HG03095 (cell line): ENCODE data around the gene LMAN2.

ENCODE experiments used
- ATAC-seq: cut with Tn5 transposase; IDR thresholded peaks from one replicate; pipeline ENCODE4 v1.9.1; 2021; ENCODE audit warnings: moderate library complexity; ENCODE audit not compliant: unreplicated experiment

Gene LMAN2

DNA sequence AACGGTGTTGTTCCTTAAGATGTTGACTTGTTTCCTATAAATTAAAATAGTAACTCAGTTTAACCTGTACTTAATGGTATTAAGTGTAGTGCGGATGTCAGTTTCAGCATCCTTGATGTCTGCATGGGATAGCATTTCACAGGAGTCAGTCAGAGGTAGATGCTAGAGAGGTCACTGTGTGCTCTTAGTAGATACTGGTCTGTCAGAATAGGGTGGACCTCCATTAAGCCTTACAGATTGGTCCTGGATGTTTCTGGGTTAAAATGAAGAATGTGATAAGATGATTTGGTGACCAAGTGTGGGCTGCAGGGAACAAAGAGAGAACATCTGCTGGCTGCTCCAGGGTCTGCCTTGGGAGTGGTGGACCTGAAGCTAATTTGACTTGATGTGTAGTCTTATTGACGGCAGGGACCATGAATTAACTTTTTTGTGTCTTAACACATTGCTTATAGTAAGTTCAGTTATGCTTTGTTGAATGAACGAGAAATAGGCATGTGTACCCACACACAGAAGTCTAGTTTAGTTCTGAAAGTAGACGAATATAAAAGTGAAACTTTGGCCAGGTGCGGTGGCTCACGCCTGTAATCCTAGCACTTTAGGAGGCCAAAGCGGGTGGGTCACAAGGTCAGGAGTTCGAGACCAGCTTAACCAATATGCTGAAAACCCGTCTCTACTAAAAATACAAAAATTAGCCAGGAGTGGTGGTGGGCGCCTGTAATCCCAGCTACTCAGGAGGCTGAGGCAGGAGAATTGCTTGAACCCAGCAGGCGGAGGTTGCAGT is 60.5 kb downstream of the LMAN2 start:
- ATAC-seq: no peak

- ATAC-seq: no peak
Observed at GRCh38 chr5:177288191-177288590, 63.3 kb downstream of the LMAN2 start.
